Adrenal gland (tissue), 12 donors: ENCODE results near the gene FAS. TPM values are rescaled to one million over a fixed set of nuclear protein-coding genes. Genes with fewer than 3 reads are reported as not detected.

Experiments
- DNase-seq, 7 donors: peaks; one replicate each; pipeline ENCODE4 v3.0.0-alpha.2; 2019 to 2020
- H3K27ac ChIP-seq, 5 donors: fragments of 200-600 bp; sonication (generic) in 4 of 5; 1 replicate in 3 of 5; 2 replicates in 2 of 5; pipeline versions ENCODE4 v1.5.1 to v1.8.0; 2016 to 2020; ENCODE audit warnings: mild to moderate bottlenecking in 1 of 5
- H3K27me3 ChIP-seq: fragments of 200-600 bp; 2 replicates; pipeline ENCODE4 v1.8.0; 2021
- H3K36me3 ChIP-seq, 2 donors: fragments of 200-600 bp; replicated peaks in 1 of 2; 1 replicate in 1 of 2; 2 replicates in 1 of 2; pipeline versions ENCODE4 v1.5.1 to v1.8.0; 2018 to 2022
- H3K4me1 ChIP-seq, 2 donors: fragments of 200-600 bp; replicated peaks in 1 of 2; 1 replicate in 1 of 2; 2 replicates in 1 of 2; pipeline versions ENCODE4 v1.5.1 to v1.8.0; 2018 to 2021
- H3K4me3 ChIP-seq, 4 donors: fragments of 200-600 bp; sonication (generic) in 3 of 4; one replicate each; pipeline ENCODE4 v1.5.1; 2016 to 2018
- H3K9me3 ChIP-seq, 3 donors: fragments of 200-600 bp; sonication (generic) in 1 of 3; replicated peaks in 1 of 3; 1 replicate in 2 of 3; 2 replicates in 1 of 3; pipeline versions ENCODE4 v1.5.1 to v1.8.0; 2016 to 2021
- CTCF ChIP-seq, 6 experiments: fragments of 450-650 bp in 4 of 6; fragments of 200-600 bp in 2 of 6; sonication (generic) in 1 of 6; IDR thresholded peaks; 1 replicate in 5 of 6; 2 replicates in 1 of 6; pipeline versions ENCODE4 v1.5.1 to v1.8.0; 2016 to 2021; ENCODE audit warnings: antibody characterized with exemption in 6 of 6, mild to moderate bottlenecking in 2 of 6, moderate library complexity in 1 of 6
- POLR2A ChIP-seq, 2 donors: fragments of 450-650 bp; IDR thresholded peaks; one replicate each; pipeline ENCODE4 v1.6.1; 2017; ENCODE audit warnings: antibody characterized with exemption in 2 of 2, mild to moderate bottlenecking in 2 of 2, moderate library complexity in 1 of 2
- WGBS, 4 donors: extraction: QIAGEN DNeasy Blood & Tissue Kit in 2 of 4; methylation state at CpG; one replicate each; pipeline versions ENCODE4 v1.1.5 to v1.1.7; 2013 to 2017; 5-methylcytosine and 5-hydroxymethylcytosine counted together
- intact Hi-C, 2 donors: fragments of 100-400 bp; cut with DNase I; formaldehyde crosslinking; loops; one replicate each; pipeline versions ENCODE4 v1.14.1 to v1.15.0; 2022 to 2023
- polyA plus RNA-seq, 3 donors: library from polyadenylated mRNA; stranded (reverse); fragments of 200-250 nt in 2 of 3; fragments of 350-450 nt in 1 of 3; fragmentation: Illumina TruSeq in 1 of 3; extraction: RNeasy Lipid Tissue Mini Kit (QIAGEN cat#74804) in 1 of 3; gene quantifications; one replicate each; pipeline ENCODE4 v1.2.3, GENCODE V29; 2013 to 2014
- total RNA-seq, 9 donors: library from RNA; depleted of rRNA in 4 of 9; stranded (reverse); fragments of >200 nt in 4 of 9; fragments of 120-200 nt in 1 of 9; fragmentation: NEBNext Ultra II Directional in 1 of 9; extraction: Animal tissue kit (Norgen Biotek cat#: 25700) in 1 of 9; gene quantifications; one replicate each; pipeline versions ENCODE4 v1.1.0 to v1.2.4, GENCODE V29; 2013 to 2023
- donor health status: healthy with polysubstance abuse.
- donor health status: Bipolar disorder and iron deficiency.
- donor health status: DM: yes; HTN: yes; CAD: no.
- donor health status: DM: no; HTN: no; CAD: no.
- donor health status: DM: no; HTN: no; CAD: no.
- donor health status: DM: yes; HTN: yes; CAD: no.

Gene FAS
- total and polyA plus RNA-seq, 12 donors, result 9.8 to 236 (median 49.5) TPM

- no peaks in the 10 kb centered on the region for H3K27me3 ChIP-seq
- no peaks in the 10 kb centered on the region for H3K9me3 ChIP-seq
- H3K4me1 ChIP-seq, result peaks cover 29 to 31% of the 10 kb centered on the region in 2 donors
- WGBS, 4 donors, result 13 to 21% (median 18%) methylated on average over 7 of the region's 7 CpGs
- H3K27ac ChIP-seq, result peak overlapping the region; percentile 30 to 78 (median 74)
- no peak for DNase-seq
- no peak for TF ChIP-seq CTCF (IDR thresholded peaks at IDR 0.05)
- no peak for TF ChIP-seq POLR2A (IDR thresholded peaks at IDR 0.05)
- intact Hi-C loops, result no loop called here
- no peaks in the 10 kb centered on the region for H3K36me3 ChIP-seq
- H3K4me3 ChIP-seq, result peak overlapping the region in 2 of 4 donors; percentile 15 to 57
Measured at GRCh38 chr10:88974446-88975376, 15.9 kb upstream of the FAS start.

GRCh38 chr10:88975377-88975720 is 15.2 kb upstream of the FAS start:
- no peaks in the 10 kb centered on the region for H3K9me3 ChIP-seq
- no peak for TF ChIP-seq CTCF (IDR thresholded peaks at IDR 0.05)
- TF ChIP-seq POLR2A (IDR thresholded peaks at IDR 0.05), result no peak
- DNase-seq, result no peak
- no peaks in the 10 kb centered on the region for H3K36me3 ChIP-seq
- no peaks in the 10 kb centered on the region for H3K27me3 ChIP-seq
- H3K4me1 ChIP-seq, result peaks cover 36% of the 10 kb centered on the region in 2 donors
- H3K4me3 ChIP-seq, result peak overlapping the region in 2 of 4 donors; percentile 15 to 57
- H3K27ac ChIP-seq, result peak overlapping the region; percentile 30 to 78 (median 74)
- 55 to 64% (median 59%) methylated on average over 3 of the region's 3 CpGs for WGBS, 4 donors
- intact Hi-C loops, result no loop called here

GRCh38 chr10:88978463-88978862 is 12.1 kb upstream of the FAS start:
- H3K4me1 ChIP-seq, result peaks cover 45 to 55% of the 10 kb centered on the region in 2 donors

More at GRCh38 chr10:88978463-88978862, 12.1 kb upstream of the FAS start:
- Histone ChIP-seq H3K27ac (peak overlapping the region in 2 of 5 donors; percentile 62 to 68), H3K36me3 (no peaks in the 10 kb centered on the region), H3K27me3 (no peaks in the 10 kb centered on the region), H3K4me3 (no peak overlapping the region), H3K9me3 (no peaks in the 10 kb centered on the region)
- intact Hi-C loops, result no loop called here
- WGBS, 4 donors, result 77 to 88% (median 86%) methylated on average over 2 of the region's 2 CpGs
- DNase-seq, result no peak
- TF ChIP-seq CTCF (IDR thresholded peaks at IDR 0.05) (no peak), POLR2A (IDR thresholded peaks at IDR 0.05) (no peak)
